ENCODE data around the gene SLC5A10. TPM values are rescaled to one million over a fixed set of nuclear protein-coding genes. Genes with fewer than 3 reads are reported as not detected.

SLC5A10 gene
- total RNA-seq, 1 donor from 2014 or later = 0.14 TPM

GRCh38 chr17:19012171-19013080, 60.5 kb downstream of the SLC5A10 start:
- no peak for DNase-seq (ENCODE audit: low read depth)
- Histone ChIP-seq H3K79me2 (ENCODE audit: insufficient read depth, low read length) (no peaks in the 10 kb centered on the region), H3K9ac (ENCODE audit: low read length) (no peak overlapping the region), H3K4me3 (ENCODE audit: insufficient read depth, low read depth, low read length) (no peak overlapping the region), H2AFZ (ENCODE audit: low read depth, low read length) (no peak overlapping the region), H3K9me3 (ENCODE audit: insufficient read depth, low read depth, low read length) (no peaks in the 10 kb centered on the region), H3K36me3 (ENCODE audit: insufficient read depth, low read length) (no peaks in the 10 kb centered on the region), H4K20me1 (ENCODE audit: insufficient read depth, low read length) (no peaks in the 10 kb centered on the region), H3K4me1 (ENCODE audit: insufficient read depth, low read length) (peaks cover 5% of the 10 kb centered on the region), H3K4me2 (ENCODE audit: low read length) (no peak overlapping the region), H3K27ac (ENCODE audit: low read depth, low read length) (no peak overlapping the region), H3K27me3 (ENCODE audit: insufficient read depth, low read length) (no peaks in the 10 kb centered on the region)
- H3K27me3 Mint-ChIP-seq (ENCODE audit: low read depth, unreplicated experiment) = peaks cover 23% of the 10 kb centered on the region
- TF ChIP-seq, protein P1, sequence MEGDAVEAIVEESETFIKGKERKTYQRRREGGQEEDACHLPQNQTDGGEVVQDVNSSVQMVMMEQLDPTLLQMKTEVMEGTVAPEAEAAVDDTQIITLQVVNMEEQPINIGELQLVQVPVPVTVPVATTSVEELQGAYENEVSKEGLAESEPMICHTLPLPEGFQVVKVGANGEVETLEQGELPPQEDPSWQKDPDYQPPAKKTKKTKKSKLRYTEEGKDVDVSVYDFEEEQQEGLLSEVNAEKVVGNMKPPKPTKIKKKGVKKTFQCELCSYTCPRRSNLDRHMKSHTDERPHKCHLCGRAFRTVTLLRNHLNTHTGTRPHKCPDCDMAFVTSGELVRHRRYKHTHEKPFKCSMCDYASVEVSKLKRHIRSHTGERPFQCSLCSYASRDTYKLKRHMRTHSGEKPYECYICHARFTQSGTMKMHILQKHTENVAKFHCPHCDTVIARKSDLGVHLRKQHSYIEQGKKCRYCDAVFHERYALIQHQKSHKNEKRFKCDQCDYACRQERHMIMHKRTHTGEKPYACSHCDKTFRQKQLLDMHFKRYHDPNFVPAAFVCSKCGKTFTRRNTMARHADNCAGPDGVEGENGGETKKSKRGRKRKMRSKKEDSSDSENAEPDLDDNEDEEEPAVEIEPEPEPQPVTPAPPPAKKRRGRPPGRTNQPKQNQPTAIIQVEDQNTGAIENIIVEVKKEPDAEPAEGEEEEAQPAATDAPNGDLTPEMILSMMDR (IDR thresholded peaks at IDR 0.05; ENCODE audit: insufficient read depth, low read depth, low read length) = no peak
- no peak for TF ChIP-seq EZH2 (IDR thresholded peaks at IDR 0.05; ENCODE audit: insufficient read depth, low read length)
- no peak for FAIRE-seq
- peak overlapping the region; percentile 66 for H3K27ac Mint-ChIP-seq (ENCODE audit: unreplicated experiment)
- no peak overlapping the region for H3K4me3 Mint-ChIP-seq (ENCODE audit: unreplicated experiment)
- peaks cover 10% of the 10 kb centered on the region for H3K4me1 Mint-ChIP-seq (ENCODE audit: low read depth, unreplicated experiment)
- no peaks in the 10 kb centered on the region for H3K36me3 Mint-ChIP-seq (ENCODE audit: low read depth, unreplicated experiment)
- no peaks in the 10 kb centered on the region for H3K9me3 Mint-ChIP-seq (ENCODE audit: unreplicated experiment)

- Mint-ChIP-seq H3K36me3 (ENCODE audit: low read depth, unreplicated experiment) (no peaks in the 10 kb centered on the region), H3K4me3 (ENCODE audit: unreplicated experiment) (no peak overlapping the region), H3K27ac (ENCODE audit: unreplicated experiment) (no peak overlapping the region), H3K4me1 (ENCODE audit: low read depth, unreplicated experiment) (peaks cover 10% of the 10 kb centered on the region), H3K9me3 (ENCODE audit: unreplicated experiment) (no peaks in the 10 kb centered on the region), H3K27me3 (ENCODE audit: low read depth, unreplicated experiment) (peaks cover 26% of the 10 kb centered on the region)
- H3K4me2 ChIP-seq (ENCODE audit: low read length) = no peak overlapping the region
- H3K9ac ChIP-seq (ENCODE audit: low read length) = no peak overlapping the region
- H4K20me1 ChIP-seq (ENCODE audit: insufficient read depth, low read length) = no peaks in the 10 kb centered on the region
- no peak for FAIRE-seq
- peaks cover 5% of the 10 kb centered on the region for H3K4me1 ChIP-seq (ENCODE audit: insufficient read depth, low read length)
- no peak overlapping the region for H3K27ac ChIP-seq (ENCODE audit: low read depth, low read length)
- TF ChIP-seq, protein P1 (IDR thresholded peaks at IDR 0.05; ENCODE audit: insufficient read depth, low read depth, low read length) = no peak
- no peak for TF ChIP-seq EZH2 (IDR thresholded peaks at IDR 0.05; ENCODE audit: insufficient read depth, low read length)
- no peak overlapping the region for H2AFZ ChIP-seq (ENCODE audit: low read depth, low read length)
- H3K9me3 ChIP-seq (ENCODE audit: insufficient read depth, low read depth, low read length) = no peaks in the 10 kb centered on the region
- no peak overlapping the region for H3K4me3 ChIP-seq (ENCODE audit: insufficient read depth, low read depth, low read length)
- H3K36me3 ChIP-seq (ENCODE audit: insufficient read depth, low read length) = no peaks in the 10 kb centered on the region
- DNase-seq (ENCODE audit: low read depth) = no peak
- no peaks in the 10 kb centered on the region for H3K27me3 ChIP-seq (ENCODE audit: insufficient read depth, low read length)
- no peaks in the 10 kb centered on the region for H3K79me2 ChIP-seq (ENCODE audit: insufficient read depth, low read length)
Observed at GRCh38 chr17:19013226-19013625, 61.3 kb downstream of the SLC5A10 start.
